B cell (primary cell): ENCODE data around the gene CACNA1F. TPM values are rescaled to one million over a fixed set of nuclear protein-coding genes. Genes with fewer than 3 reads are reported as not detected.

Experiments
- ATAC-seq: fragments of 200-7000 bp; cut with Tn5 transposase; one replicate; pipeline ENCODE4 v1.10.0; 2021; ENCODE audit warnings: low read depth, mild to moderate bottlenecking, moderate number of reproducible peaks, moderate library complexity
- CTCF ChIA-PET: fragments of 350-600 bp; sonication (Branson Sonifier 250); formaldehyde crosslinking; loops from one replicate; lab custom pipeline; 2021; ENCODE audit warnings: antibody characterized with exemption, inconsistent platforms; lab: Charles Lee
- POLR2A ChIA-PET: fragments of 350-600 bp; sonication (Branson Sonifier 250); formaldehyde crosslinking; loops from one replicate; lab custom pipeline; 2021; ENCODE audit warnings: antibody characterized with exemption; lab: Charles Lee
- DNase-seq: peaks from one replicate; pipeline ENCODE4 v3.0.0; 2013
- H2AFZ ChIP-seq: 2 replicates; pipeline ENCODE4 v1.6.1; 2012; ENCODE audit warnings: mild to moderate bottlenecking, low read depth, low read length; ENCODE audit not compliant: insufficient read depth, poor library complexity, severe bottlenecking
- H3K27ac ChIP-seq, 2 donors: 1 replicate in 1 of 2; 2 replicates in 1 of 2; pipeline ENCODE4 v1.5.1; 2012 to 2013; ENCODE audit warnings: low read length in 2 of 2, mild to moderate bottlenecking in 2 of 2, moderate library complexity in 1 of 2
- H3K27me3 ChIP-seq, 4 experiments: fragments of 200-600 bp in 1 of 4; sonication (generic) in 1 of 4; replicated peaks in 1 of 4; 1 replicate in 2 of 4; 2 replicates in 2 of 4; pipeline versions ENCODE4 v1.6.1 to v1.7.0; 2013 to 2016; ENCODE audit warnings: low read length in 3 of 4, mild to moderate bottlenecking in 2 of 4, mixed read lengths in 1 of 4, moderate library complexity in 1 of 4; ENCODE audit not compliant: insufficient read depth in 4 of 4, control insufficient read depth in 3 of 4; ENCODE audit errors: control extremely low read depth in 1 of 4
- H3K36me3 ChIP-seq, 2 experiments: replicated peaks in 1 of 2; 1 replicate in 1 of 2; 2 replicates in 1 of 2; pipeline versions ENCODE4 v1.6.1 to v1.7.1; 2013; ENCODE audit warnings: low read length in 1 of 2; ENCODE audit not compliant: insufficient read depth in 2 of 2, control insufficient read depth in 1 of 2; ENCODE audit errors: control extremely low read depth in 1 of 2, extremely low read depth in 1 of 2
- H3K4me1 ChIP-seq, 2 donors: fragments of 200-600 bp in 1 of 2; sonication (generic) in 1 of 2; 1 replicate in 1 of 2; 2 replicates in 1 of 2; pipeline versions ENCODE4 v1.5.1 to v1.6.1; 2013 to 2017; ENCODE audit warnings: low read length in 2 of 2; ENCODE audit not compliant: control insufficient read depth in 2 of 2, insufficient read depth in 2 of 2
- H3K4me2 ChIP-seq: replicated peaks from 2 replicates; pipeline ENCODE3; 2012; ENCODE audit warnings: mild to moderate bottlenecking, low read depth, low read length; ENCODE audit not compliant: poor library complexity, severe bottlenecking
- H3K4me3 ChIP-seq, 5 experiments: fragments of 200-600 bp in 1 of 5; sonication (generic) in 1 of 5; 1 replicate in 3 of 5; 2 replicates in 2 of 5; pipeline versions ENCODE4 v1.5.1 to v1.7.0; 2011 to 2016; ENCODE audit warnings: low read length in 4 of 5, mild to moderate bottlenecking in 4 of 5, low read depth in 2 of 5, control low read depth in 1 of 5, moderate library complexity in 1 of 5; ENCODE audit not compliant: insufficient read depth in 1 of 5; ENCODE audit errors: control extremely low read depth in 1 of 5, extremely low read depth in 1 of 5
- H3K79me2 ChIP-seq: fragments of 200-600 bp; sonication (generic); one replicate; pipeline ENCODE4 v1.6.0; 2016; ENCODE audit warnings: low read length; ENCODE audit not compliant: control insufficient read depth, insufficient read depth
- H3K9ac ChIP-seq: fragments of 200-600 bp; sonication (generic); 2 replicates; pipeline ENCODE4 v1.6.1; 2017; ENCODE audit warnings: mild to moderate bottlenecking, low read length, moderate library complexity
- H3K9me3 ChIP-seq, 3 donors: one replicate each; pipeline versions ENCODE4 v1.6.1 to v1.7.1; 2013; ENCODE audit warnings: low read length in 2 of 3; ENCODE audit not compliant: control insufficient read depth in 2 of 3, insufficient read depth in 1 of 3; ENCODE audit errors: control extremely low read depth in 1 of 3
- H4K20me1 ChIP-seq: 2 replicates; pipeline ENCODE4 v1.6.0; 2012; ENCODE audit warnings: mild to moderate bottlenecking, low read length; ENCODE audit not compliant: insufficient read depth, control insufficient read depth, poor library complexity, severe bottlenecking
- H3K27ac Mint-ChIP-seq: one replicate; pipeline ENCODE4 v1.8.0; 2021; ENCODE audit warnings: mixed read lengths
- H3K27me3 Mint-ChIP-seq: one replicate; pipeline ENCODE4 v1.8.0; 2021; ENCODE audit warnings: mixed read lengths
- H3K4me1 Mint-ChIP-seq: one replicate; pipeline ENCODE4 v1.8.0; 2021; ENCODE audit warnings: mixed read lengths
- H3K4me3 Mint-ChIP-seq: one replicate; pipeline ENCODE4 v1.8.0; 2021; ENCODE audit warnings: mixed read lengths
- H3K9me3 Mint-ChIP-seq: one replicate; pipeline ENCODE4 v1.8.0; 2022; ENCODE audit warnings: mixed read lengths; ENCODE audit not compliant: insufficient read depth
- EZH2 ChIP-seq: IDR thresholded peaks from 2 replicates; pipeline ENCODE4 v1.6.1; 2012; ENCODE audit warnings: borderline replicate concordance, low read depth, mild to moderate bottlenecking, moderate library complexity, low read length; ENCODE audit not compliant: insufficient read depth, poor library complexity, severe bottlenecking
- WGBS: methylation state at CpG from one replicate; pipeline ENCODE4 v1.1.5; 2013; ENCODE audit warnings: missing lambda C conversion rate; ENCODE audit not compliant: insufficient coverage; 5-methylcytosine and 5-hydroxymethylcytosine counted together
- intact Hi-C: fragments of 100-400 bp; cut with micrococcal nuclease; formaldehyde crosslinking; loops from one replicate; pipeline ENCODE4 v1.10.0; 2022
- polyA plus RNA-seq: library from polyadenylated mRNA; depleted of rRNA; stranded (reverse); fragments of >200 nt; gene quantifications from 2 replicates; pipeline ENCODE4 v1.2.3, GENCODE V29; 2012
- total RNA-seq, 2 donors: library from RNA; stranded (reverse); fragments of 120-200 nt in 1 of 2; gene quantifications; 1 replicate in 1 of 2; 2 replicates in 1 of 2; pipeline versions ENCODE4 v1.2.3 to v1.2.4, GENCODE V29; 2013 to 2022
- TF ChIP-seq, protein P1 (sequence below): fragments of 200-600 bp; IDR thresholded peaks from one replicate; pipeline ENCODE4 v1.8.0; 2022; ENCODE audit warnings: antibody characterized with exemption, mild to moderate bottlenecking

Gene CACNA1F
- total and polyA plus RNA-seq, 2 donors (not counting 1 experiment from before 2014, with no cell fraction given): 6.7 to 9.3 TPM

DNA sequence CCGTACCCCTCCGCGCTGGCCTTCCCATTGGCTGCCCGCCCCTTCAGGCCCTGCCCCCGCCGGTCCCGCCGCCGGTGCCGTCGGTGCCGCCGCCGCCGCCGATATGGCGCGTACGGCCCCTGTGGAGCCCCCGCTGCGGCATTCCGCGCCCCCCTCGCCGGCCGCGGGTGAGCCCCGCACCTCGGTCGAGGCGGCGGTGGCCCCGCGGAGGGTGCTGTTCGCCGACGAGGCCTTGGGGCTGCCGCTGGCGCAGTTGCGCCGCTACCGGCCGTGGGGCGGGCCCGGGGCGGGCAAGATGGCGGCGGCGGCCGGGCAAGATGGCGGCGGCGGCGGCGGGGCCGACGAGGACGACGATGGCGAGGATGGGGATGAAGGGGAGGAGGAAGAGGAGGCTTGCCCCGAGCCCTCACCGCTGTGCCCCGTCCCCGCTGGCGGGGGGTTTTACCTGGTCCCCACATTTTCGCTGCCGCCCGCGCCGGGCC, 36.7 kb upstream of the CACNA1F start, which contains the start of gene PPP1R3F:
Gene PPP1R3F, plus strand, starts transcription at position 27 of the 482 bp plus-strand sequence. Its CDS starts 77 bp downstream, at position 104.
- peak within 1 kb of the TSS; percentile 91 to 98 for H3K27ac ChIP-seq
- peak within 1 kb of the TSS; percentile 88 for H2AFZ ChIP-seq
- H3K27me3 ChIP-seq: no peaks in the 10 kb centered on the region
- Mint-ChIP-seq H3K9me3 (no peaks in the 10 kb centered on the region), H3K27ac (peak within 1 kb of the TSS; percentile 98), H3K4me1 (peaks cover 41% of the 10 kb centered on the region), H3K27me3 (no peaks in the 10 kb centered on the region), H3K4me3 (peak within 1 kb of the TSS; percentile 95)
- peak within 1 kb of the TSS; percentile 84 for H3K9ac ChIP-seq
- peak within 1 kb of the TSS; percentile 71 for H3K4me2 ChIP-seq
- intact Hi-C loops: loop anchor here (1.0 to 5.0 kb wide), 7 partner anchors 35 to 1613 kb away; partner anchors contain the start of genes CCDC22, GPKOW, SYP and UXT
- peaks cover 23 to 35% of the 10 kb centered on the region in 2 donors for H3K4me1 ChIP-seq
- no peaks in the 10 kb centered on the region for H3K36me3 ChIP-seq
- H4K20me1 ChIP-seq: no peaks in the 10 kb centered on the region
- peak; percentile 2 for ATAC-seq
- CTCF ChIA-PET: interaction anchor here (1.0 kb wide), 1 partner anchor 114 kb away, joined by 6 read pairs; no protein-coding TSS in a partner anchor
- H3K4me3 ChIP-seq: peak within 1 kb of the TSS; percentile 62 to 77 (median 71)
- peaks cover 25% of the 10 kb centered on the region for H3K79me2 ChIP-seq
- under 1% methylated on average over 36 of the region's 70 CpGs for WGBS
- H3K9me3 ChIP-seq: no peaks in the 10 kb centered on the region
- DNase-seq: no peak
- POLR2A ChIA-PET: interaction anchor here (1.3 to 1.9 kb wide), 2 partner anchors 40 to 79 kb away, joined by 3 to 7 read pairs; no protein-coding TSS in a partner anchor
- TF ChIP-seq, protein P1, sequence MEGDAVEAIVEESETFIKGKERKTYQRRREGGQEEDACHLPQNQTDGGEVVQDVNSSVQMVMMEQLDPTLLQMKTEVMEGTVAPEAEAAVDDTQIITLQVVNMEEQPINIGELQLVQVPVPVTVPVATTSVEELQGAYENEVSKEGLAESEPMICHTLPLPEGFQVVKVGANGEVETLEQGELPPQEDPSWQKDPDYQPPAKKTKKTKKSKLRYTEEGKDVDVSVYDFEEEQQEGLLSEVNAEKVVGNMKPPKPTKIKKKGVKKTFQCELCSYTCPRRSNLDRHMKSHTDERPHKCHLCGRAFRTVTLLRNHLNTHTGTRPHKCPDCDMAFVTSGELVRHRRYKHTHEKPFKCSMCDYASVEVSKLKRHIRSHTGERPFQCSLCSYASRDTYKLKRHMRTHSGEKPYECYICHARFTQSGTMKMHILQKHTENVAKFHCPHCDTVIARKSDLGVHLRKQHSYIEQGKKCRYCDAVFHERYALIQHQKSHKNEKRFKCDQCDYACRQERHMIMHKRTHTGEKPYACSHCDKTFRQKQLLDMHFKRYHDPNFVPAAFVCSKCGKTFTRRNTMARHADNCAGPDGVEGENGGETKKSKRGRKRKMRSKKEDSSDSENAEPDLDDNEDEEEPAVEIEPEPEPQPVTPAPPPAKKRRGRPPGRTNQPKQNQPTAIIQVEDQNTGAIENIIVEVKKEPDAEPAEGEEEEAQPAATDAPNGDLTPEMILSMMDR: no peak
- TF ChIP-seq EZH2: no peak
